ENCODE measurements around the gene FANCE. TPM values are rescaled to one million over a fixed set of nuclear protein-coding genes. Genes with fewer than 3 reads are reported as not detected.

The FANCE gene
- total RNA-seq, 1 donor from 2014 or later = 2.0 TPM

GRCh38 chr6:35465646-35466045 lies 13.5 kb downstream of the FANCE start:
- DNase-seq (ENCODE audit: low read depth) = no peak

- DNase-seq (ENCODE audit: low read depth) = peak; percentile 93
Measured at GRCh38 chr6:35468181-35468979, 16.2 kb downstream of the FANCE start, which contains the start of gene RPL10A. Gene RPL10A, plus strand, starts transcription at chr6:35468401. Its CDS starts 34 bp downstream, at chr6:35468435.

- DNase-seq (ENCODE audit: low read depth) = no peak
Measured at GRCh38 chr6:35468980-35469750, 17.0 kb downstream of the FANCE start.

GRCh38 chr6:35469751-35470662 lies 17.9 kb downstream of the FANCE start:
- DNase-seq (ENCODE audit: low read depth) = no peak

GRCh38 chr6:35470663-35471120 lies 18.6 kb downstream of the FANCE start:
- DNase-seq (ENCODE audit: low read depth) = no peak

- DNase-seq (ENCODE audit: low read depth) = no peak
Measured at GRCh38 chr6:35471836-35472345, 19.8 kb downstream of the FANCE start.

GRCh38 chr6:35473075-35473849 lies 21.1 kb downstream of the FANCE start:
- no peak for DNase-seq (ENCODE audit: low read depth)

GRCh38 chr6:35473850-35474130 lies 21.7 kb downstream of the FANCE start:
- no peak for DNase-seq (ENCODE audit: low read depth)

- no peak for DNase-seq (ENCODE audit: low read depth)
Measured at GRCh38 chr6:35474131-35474941, 22.2 kb downstream of the FANCE start.

GRCh38 chr6:35474942-35475570 lies 22.9 kb downstream of the FANCE start:
- no peak for DNase-seq (ENCODE audit: low read depth)

GRCh38 chr6:35475573-35475972 lies 23.4 kb downstream of the FANCE start:
- no peak for DNase-seq (ENCODE audit: low read depth)

- DNase-seq (ENCODE audit: low read depth) = no peak
Measured at GRCh38 chr6:35476004-35476403, 23.9 kb downstream of the FANCE start.

GRCh38 chr6:35477028-35477427 lies 24.9 kb downstream of the FANCE start:
- no peak for DNase-seq (ENCODE audit: low read depth)

- DNase-seq (ENCODE audit: low read depth) = no peak
Measured at GRCh38 chr6:35477551-35478179, 25.5 kb downstream of the FANCE start.

- DNase-seq (ENCODE audit: low read depth) = no peak
Measured at GRCh38 chr6:35478259-35478658, 26.1 kb downstream of the FANCE start.

- no peak for DNase-seq (ENCODE audit: low read depth)
Measured at GRCh38 chr6:35480176-35480575, 28.0 kb downstream of the FANCE start.

- no peak for DNase-seq (ENCODE audit: low read depth)
Measured at GRCh38 chr6:35481226-35481625, 29.1 kb downstream of the FANCE start.

GRCh38 chr6:35483062-35483461 lies 30.9 kb downstream of the FANCE start:
- DNase-seq (ENCODE audit: low read depth) = no peak

- no peak for DNase-seq (ENCODE audit: low read depth)
Measured at GRCh38 chr6:35483490-35483889, 31.4 kb downstream of the FANCE start.

Measured in renal cortical epithelial cell (primary cell).